WERI-Rb-1 (cell line): Measurements from ENCODE around the gene DTX2.
"Not testable (repeated sequence)": the region's sequence is repeated elsewhere in the genome, so short reads cannot be mapped to it uniquely, and the experiment has no call there.

Experiments
- DNase-seq: peaks from one replicate; pipeline ENCODE4 v3.0.0-alpha.2; 2020
- H3K27ac ChIP-seq: fragments of 250-450 bp; sonication (Bioruptor Pico); 2 replicates; pipeline ENCODE4 v1.5.1; 2020; ENCODE audit warnings: mild to moderate bottlenecking, moderate library complexity
- H3K27me3 ChIP-seq: fragments of 250-450 bp; sonication (Bioruptor Pico); 2 replicates; pipeline ENCODE4 v1.5.1; 2021; ENCODE audit warnings: mild to moderate bottlenecking, low read depth, moderate library complexity; ENCODE audit not compliant: insufficient read depth, severe bottlenecking
- H3K36me3 ChIP-seq: fragments of 250-450 bp; sonication (Bioruptor Pico); 2 replicates; pipeline ENCODE4 v1.5.1; 2020; ENCODE audit warnings: mild to moderate bottlenecking, moderate library complexity
- H3K4me3 ChIP-seq: 2 replicates; pipeline ENCODE4 v1.5.1; 2011; ENCODE audit warnings: low read depth, mild to moderate bottlenecking, control low read depth, low read length
- H3K9me3 ChIP-seq: fragments of 250-450 bp; sonication (Bioruptor Pico); 2 replicates; pipeline ENCODE4 v1.5.1; 2021; ENCODE audit warnings: mild to moderate bottlenecking, moderate library complexity; ENCODE audit not compliant: severe bottlenecking
- TF ChIP-seq, protein P1 (sequence below): IDR thresholded peaks from 2 replicates; pipeline ENCODE4 v1.5.1; 2011; ENCODE audit warnings: low read depth, mild to moderate bottlenecking, control low read depth, inconsistent platforms, low read length

DTX2 gene

DNA sequence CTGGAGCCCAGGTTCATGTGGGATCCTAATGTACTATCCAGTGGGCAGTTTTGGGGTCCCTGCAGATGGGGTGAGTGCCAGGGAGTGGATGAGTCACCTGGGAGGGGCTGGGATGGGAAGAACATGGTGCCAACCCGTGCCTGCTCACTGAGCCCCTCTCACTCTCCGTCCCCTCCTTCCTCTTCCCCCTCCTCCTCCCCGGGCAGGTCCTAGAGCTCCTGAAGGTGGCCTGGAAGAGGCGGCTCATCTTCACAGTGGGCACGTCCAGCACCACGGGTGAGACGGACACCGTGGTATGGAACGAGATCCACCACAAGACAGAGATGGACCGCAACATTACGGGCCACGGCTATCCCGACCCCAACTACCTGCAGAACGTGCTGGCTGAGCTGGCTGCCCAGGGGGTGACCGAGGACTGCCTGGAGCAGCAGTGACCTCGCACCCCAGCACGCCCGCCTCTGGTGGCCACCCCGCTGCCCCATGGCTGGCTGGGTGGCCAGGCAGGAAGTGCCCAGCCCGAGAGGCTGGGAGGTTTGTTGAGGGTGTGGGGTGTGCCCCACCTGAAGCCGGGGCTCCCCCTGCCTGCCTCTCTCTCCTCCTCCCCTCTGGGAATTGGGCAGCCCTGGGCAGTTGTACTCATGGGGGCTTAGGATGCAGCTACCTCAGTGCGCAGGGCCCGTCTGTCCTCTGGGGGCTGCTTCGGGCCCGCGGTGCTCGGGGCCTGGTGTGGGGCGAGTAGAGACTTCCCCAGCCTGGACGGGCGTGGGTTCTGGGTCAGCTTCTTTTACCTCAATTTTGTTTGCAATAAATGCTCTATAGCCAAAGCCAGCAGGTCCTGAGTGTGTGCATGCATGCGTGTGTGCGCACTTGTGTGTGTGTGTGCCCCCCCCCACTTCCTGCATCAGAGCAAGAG, 43.9 kb downstream of the DTX2 start:
- Histone ChIP-seq H3K27me3 (no peaks in the 10 kb centered on the region), H3K36me3 (peaks cover 3% of the 10 kb centered on the region; the same call in 1 of the 2 replicates), H3K27ac (no peak overlapping the region), H3K9me3 (no peaks in the 10 kb centered on the region), H3K4me3 (no peak overlapping the region)
- TF ChIP-seq, protein P1, sequence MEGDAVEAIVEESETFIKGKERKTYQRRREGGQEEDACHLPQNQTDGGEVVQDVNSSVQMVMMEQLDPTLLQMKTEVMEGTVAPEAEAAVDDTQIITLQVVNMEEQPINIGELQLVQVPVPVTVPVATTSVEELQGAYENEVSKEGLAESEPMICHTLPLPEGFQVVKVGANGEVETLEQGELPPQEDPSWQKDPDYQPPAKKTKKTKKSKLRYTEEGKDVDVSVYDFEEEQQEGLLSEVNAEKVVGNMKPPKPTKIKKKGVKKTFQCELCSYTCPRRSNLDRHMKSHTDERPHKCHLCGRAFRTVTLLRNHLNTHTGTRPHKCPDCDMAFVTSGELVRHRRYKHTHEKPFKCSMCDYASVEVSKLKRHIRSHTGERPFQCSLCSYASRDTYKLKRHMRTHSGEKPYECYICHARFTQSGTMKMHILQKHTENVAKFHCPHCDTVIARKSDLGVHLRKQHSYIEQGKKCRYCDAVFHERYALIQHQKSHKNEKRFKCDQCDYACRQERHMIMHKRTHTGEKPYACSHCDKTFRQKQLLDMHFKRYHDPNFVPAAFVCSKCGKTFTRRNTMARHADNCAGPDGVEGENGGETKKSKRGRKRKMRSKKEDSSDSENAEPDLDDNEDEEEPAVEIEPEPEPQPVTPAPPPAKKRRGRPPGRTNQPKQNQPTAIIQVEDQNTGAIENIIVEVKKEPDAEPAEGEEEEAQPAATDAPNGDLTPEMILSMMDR = no peak
- no peak for DNase-seq

DNA sequence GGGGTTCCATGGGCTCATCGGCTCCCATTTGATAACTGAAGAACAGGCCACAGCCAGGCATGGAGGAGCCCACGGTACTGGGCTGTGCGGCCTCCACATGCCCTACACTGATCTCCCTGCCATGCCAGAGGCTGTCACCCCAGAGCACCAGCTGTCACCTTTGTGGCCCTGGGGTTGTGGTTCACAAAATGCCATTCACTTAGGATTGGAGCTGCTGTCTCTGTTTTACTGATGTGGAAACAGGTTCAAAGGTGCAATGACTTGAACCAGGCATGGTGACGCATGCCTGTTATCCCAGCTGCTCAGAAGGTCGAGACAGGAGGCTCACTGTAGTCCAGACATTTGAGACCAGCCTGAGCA, 44.6 kb downstream of the DTX2 start:
- TF ChIP-seq, protein P1 = no peak
- no peak overlapping the region for H3K27ac ChIP-seq
- no peak for DNase-seq
- peaks cover 3% of the 10 kb centered on the region; the same call in 1 of the 2 replicates for H3K36me3 ChIP-seq
- H3K27me3 ChIP-seq = no peaks in the 10 kb centered on the region
- no peaks in the 10 kb centered on the region for H3K9me3 ChIP-seq
- no peak overlapping the region for H3K4me3 ChIP-seq

DNA sequence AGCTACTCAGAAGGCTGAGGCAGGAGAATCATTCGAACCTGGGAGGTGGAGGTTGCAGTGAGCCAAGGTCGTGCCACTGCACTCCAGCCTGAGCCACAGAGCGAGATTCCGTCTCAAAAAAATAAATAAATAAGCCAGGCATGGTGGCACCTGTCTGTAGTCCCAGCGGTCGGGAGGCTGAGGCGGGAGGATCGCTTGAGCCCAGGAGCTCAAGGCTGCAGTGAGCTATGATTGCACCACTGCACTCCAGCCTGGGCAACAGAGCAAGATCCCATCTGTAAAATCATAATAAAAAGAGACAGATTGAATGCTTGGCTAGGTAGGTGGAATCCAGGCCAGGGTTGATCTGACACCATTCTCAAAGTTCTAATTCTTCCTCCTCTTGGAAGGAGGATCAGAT, 45.1 kb downstream of the DTX2 start:
- H3K9me3 ChIP-seq, H3K4me3 ChIP-seq, H3K27ac ChIP-seq, H3K27me3 ChIP-seq, H3K36me3 ChIP-seq, DNase-seq: not testable (repeated sequence)

DNA sequence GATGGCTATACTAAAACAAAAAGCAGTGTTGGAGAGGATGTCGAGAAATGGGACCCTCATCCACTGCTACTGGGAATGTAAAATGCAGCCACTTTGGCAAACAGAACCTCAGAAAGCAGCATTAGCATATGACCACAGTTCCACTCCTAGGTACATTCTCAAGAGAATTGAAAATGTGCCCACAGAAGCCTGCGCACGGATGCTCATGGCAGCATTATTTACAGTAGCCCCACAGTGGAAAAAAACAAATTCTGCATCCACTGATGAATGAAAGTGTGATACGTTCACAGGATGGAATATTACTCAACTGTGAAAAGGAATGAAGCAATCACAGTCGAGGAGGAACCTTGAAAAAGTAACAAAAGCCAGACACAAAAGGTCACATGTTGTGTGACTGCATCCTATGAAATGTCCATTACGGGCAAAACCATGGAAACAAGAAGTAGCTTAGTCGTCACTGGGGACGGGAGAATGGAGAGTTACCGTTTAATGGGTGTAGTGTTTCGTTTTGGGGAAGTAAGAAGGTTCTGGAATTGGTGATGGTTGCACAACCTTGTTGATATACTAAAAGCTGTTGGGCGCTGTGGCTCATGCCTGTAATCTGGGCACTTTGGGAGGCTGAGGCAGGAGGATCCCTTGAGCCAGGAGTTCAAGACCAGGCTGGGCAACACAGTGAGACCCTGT, 46.4 kb downstream of the DTX2 start:
- DNase-seq = no peak
- no peak overlapping the region for H3K4me3 ChIP-seq
- TF ChIP-seq, protein P1 = no peak

DNA sequence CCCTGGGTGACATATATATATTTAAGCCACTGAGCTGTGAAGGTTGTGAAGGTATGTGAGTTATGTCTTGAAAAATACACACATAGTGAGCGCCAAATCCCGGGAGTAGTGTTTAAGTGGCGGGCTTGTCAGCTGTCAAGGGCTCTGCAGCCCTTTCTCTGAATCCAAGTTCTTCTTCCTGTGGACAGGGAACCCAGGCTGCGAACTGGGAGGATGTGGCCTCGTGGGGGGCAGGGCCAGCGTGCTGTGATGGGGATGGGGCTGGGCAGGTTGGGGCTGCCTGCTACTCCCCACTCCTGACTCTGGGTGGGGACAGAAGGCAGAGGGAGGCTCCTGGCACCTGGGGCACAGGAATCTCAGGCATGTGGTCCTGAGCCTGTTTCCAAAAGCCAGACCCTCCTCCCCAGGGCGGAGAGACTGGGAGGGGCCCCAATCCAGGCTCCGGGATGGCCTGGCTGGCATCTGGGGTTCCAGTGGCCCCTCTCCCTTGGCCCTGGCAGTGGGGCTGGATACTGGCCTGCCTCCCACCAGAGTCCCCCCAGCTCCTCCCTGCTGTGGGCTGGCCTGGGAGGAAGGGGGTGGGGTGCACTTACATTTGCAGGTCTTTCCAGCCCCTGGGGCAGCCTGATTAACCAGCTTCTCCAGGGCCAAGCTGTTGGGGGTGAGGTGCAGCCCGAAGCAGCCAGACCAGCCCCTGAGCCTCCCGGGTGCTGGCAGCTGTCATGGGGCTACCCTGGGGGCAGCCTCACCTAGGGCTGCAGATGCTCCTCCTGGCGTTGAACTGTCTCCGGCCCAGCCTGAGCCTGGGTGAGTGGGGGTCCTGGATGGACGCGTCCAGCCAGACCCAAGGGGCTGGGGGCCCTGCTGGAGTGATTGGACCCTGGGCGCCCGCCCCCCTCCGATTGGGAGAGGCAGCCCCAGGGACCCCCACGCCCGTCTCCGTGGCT, 48.7 kb downstream of the DTX2 start, which contains the start of gene UPK3B:
Gene UPK3B, plus strand, starts transcription at position 622 of the 947 bp plus-strand sequence. Its CDS starts 101 bp downstream, at position 723.
- H3K9me3 ChIP-seq = no peaks in the 10 kb centered on the region
- no peak within 1 kb of the TSS for H3K4me3 ChIP-seq
- peak within 1 kb of the TSS; percentile 73 for H3K27ac ChIP-seq
- no peaks in the 10 kb centered on the region for H3K27me3 ChIP-seq
- TF ChIP-seq, protein P1 = no peak
- H3K36me3 ChIP-seq = peaks cover 3% of the 10 kb centered on the region; the same call in 1 of the 2 replicates
- peak; percentile 69 for DNase-seq

More for the DNA sequence above, 46.4 kb downstream of the DTX2 start:
- peaks cover 3% of the 10 kb centered on the region; the same call in 1 of the 2 replicates for H3K36me3 ChIP-seq
- H3K9me3 ChIP-seq = no peaks in the 10 kb centered on the region
- no peak overlapping the region for H3K27ac ChIP-seq
- no peaks in the 10 kb centered on the region for H3K27me3 ChIP-seq

DNA sequence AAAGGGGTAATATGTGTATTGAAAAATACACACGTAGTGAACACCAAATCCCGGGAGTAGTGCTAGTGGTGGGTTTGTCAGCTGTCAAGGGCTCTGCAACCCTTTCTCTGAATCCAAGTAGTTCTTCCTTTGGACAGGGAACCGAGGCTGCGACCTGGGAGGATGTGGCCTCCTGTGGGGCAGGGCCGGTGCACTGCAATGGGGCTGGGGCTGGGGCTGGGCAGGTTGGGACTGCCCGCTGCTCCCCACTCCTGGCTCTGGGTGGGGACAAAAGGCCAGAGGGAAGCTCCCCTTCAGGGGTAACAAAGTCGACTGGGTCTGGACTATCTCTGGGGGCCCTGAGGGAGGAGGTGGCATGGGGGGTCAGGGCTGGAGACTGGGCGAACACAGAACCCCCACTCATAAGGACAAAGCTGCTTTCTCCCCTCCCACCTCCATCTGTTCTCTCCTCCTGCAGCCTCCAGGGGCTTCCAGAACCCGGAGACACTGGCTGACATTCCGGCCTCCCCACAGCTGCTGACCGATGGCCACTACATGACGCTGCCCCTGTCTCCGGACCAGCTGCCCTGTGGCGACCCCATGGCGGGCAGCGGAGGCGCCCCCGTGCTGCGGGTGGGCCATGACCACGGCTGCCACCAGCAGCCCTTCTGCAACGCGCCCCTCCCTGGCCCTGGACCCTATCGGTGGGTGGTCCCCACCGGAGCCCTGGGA, 49.8 kb downstream of the DTX2 start:
- H3K36me3 ChIP-seq, H3K27me3 ChIP-seq, H3K9me3 ChIP-seq, H3K27ac ChIP-seq, H3K4me3 ChIP-seq: not testable (repeated sequence)
- peak; percentile 25 for DNase-seq

DNA sequence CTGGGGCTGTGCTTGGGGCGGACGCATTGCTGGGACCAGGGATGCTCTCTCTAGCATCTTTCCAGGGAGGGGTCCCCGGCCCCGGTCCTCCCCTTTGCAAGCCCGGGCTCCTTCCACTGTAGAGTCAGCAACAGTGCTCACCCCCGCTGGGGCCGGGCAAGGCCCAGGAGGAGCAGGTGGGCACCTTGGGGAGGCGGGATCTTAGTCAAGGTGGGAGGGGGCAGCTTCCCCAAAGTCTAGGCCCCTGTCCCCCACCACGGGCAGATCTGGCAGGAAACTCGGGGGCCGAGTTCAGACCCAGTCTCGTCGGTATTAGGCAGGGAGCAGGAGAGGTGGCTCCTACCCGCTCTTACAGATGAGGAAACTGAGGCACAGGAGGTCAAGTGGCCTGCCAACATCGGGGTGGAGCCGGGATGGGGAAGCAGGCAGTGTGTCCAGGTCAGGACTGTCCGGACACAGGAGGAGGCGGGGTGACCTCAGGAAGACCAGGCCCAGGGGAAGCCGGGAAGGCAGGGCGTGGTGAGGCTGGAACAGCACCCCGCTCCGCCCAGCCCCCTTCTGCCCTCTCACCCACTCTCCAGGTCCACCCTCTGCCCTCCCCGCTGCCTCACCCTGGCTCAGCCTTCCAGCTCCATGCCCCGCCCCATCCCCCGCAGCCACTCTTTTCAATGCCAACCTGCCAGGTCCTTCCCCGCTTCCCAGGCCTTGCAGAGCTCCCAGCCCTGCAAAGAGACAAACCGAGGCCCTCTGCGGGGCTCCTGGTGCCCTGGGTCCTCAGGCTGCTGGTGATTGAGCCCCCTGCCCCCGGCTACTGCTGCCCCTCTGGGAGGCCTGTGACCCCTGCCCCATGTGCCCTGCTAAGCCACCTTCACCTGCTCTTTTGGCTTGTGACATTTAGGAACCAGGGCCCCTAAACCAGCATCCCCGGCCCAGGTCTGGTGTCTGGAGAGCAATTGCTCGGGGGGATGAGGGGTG, 50.7 kb downstream of the DTX2 start:
- H3K9me3 ChIP-seq, DNase-seq, H3K27ac ChIP-seq, H3K36me3 ChIP-seq, H3K27me3 ChIP-seq, H3K4me3 ChIP-seq: not testable (repeated sequence)
